ENCODE data around the gene CLASP1. TPM values are rescaled to one million over a fixed set of nuclear protein-coding genes. Genes with fewer than 3 reads are reported as not detected.

The CLASP1 gene
- polyA plus RNA-seq, 10 donors = 44.5 to 75.7 (median 54.0) TPM

DNA sequence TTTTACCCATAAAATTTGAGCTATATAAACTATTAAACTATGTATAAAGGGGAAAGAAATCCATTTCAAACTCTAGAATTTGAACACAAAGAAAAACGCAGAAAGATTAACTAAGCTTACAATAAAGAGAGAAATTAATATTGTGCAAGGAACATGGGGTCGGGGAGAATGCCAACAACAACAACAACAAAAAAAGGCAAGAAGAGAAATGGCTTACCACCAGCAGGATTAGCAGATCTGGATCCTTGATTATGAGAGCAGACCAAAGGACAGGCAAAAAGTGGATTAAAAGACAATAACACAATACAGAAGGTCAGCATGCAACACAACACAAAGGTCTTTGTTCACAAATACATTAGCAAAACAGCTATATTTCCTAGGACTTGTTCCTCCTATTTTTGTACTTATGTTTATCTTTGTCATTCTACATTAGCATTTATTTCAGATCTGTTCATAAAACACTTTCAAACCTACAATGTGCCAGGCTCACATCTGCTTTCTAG, 222.0 kb downstream of the CLASP1 start:
- DNase-seq = no peak

DNA sequence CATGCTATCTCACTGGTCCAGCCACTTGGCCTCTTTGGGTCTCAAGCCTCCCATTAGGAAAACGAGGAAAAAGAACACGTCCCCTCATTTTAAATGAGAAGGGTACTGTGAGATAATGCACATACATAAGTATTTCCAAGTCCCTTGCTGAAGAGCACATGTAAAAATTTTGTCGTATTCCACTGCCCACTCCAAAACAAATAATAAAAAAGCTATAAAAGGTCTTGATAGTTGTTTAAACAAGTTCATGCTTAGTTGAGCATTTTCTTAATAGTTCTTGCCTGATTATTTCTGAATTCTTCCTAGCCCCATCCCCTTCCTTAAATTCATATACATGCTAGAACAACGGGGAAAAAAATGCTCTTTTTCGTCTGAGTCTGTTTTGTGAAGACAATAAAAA, 228.8 kb downstream of the CLASP1 start:
- DNase-seq = no peak

DNA sequence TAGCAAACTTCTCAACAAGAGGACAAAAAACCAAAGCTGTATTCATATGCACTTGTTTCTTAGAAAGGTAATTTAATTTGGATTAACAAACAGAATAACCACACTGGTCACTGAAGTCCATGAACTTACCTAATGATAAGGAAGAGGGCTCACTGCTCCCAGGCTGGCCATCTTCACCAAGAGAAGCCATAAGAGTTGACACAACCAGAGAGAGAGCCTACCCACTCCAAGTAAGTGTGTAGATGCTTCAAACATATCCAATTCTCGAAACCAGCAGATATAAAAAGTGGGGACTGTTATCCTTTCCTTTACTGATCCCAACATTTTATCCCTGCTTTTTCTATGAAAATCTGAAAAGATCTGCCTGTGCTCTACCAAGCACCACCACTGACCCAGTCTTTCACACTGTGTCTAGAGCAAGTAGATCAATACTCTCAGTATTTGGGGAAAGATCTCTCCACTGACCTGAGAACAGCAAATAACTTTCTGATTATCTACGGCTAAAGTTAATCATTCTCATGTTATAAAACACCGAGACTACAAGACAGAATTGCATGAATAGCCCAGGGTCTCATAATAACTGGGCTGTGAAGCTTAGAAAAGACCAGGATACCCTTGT, 230.1 kb downstream of the CLASP1 start:
- no peak for DNase-seq

DNA sequence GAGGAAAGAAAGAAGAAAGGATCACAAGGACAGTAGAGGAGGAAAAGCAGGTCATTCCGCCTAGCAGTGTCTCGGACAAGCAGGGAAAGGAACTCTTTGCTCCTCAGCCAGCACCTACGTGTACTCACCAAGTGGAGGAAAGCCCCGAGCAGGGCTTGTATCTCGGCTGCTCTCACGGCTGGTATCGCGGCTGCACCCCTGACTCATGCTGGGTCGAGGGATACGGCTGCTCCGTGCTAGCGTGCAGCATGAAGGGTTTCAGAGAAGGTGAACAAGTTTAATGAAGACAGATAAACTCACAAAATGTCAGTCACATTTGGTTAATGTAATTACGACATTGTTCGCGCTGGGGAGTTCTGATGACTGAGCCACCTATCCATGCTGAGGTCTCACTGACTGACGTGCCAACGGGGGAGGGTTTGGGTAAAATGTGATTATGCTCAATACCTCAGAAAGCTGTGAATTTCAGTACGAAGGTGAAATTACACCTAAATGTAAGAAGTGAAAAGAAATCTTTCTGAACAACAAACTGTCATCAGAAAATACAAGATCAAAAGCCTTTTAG, 230.7 kb downstream of the CLASP1 start:
- DNase-seq = no peak

DNA sequence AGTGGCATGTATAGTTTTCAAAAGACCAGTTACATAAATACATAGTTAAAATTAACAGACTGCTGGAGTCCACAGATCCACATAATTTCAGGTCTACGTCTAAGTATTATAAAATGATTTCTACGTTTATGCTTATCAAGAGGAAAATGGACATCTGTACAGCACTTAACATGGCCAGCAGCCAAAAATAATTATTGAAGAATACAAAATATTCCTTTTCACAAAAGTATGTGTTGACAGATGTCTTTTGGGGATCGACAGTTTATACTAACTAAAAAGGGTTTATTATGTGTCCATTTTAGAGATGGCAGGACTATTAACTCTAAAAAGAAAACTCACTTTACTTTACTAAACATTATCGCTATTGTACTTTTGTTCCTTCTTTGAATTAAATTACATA, 231.4 kb downstream of the CLASP1 start:
- DNase-seq = no peak

DNA sequence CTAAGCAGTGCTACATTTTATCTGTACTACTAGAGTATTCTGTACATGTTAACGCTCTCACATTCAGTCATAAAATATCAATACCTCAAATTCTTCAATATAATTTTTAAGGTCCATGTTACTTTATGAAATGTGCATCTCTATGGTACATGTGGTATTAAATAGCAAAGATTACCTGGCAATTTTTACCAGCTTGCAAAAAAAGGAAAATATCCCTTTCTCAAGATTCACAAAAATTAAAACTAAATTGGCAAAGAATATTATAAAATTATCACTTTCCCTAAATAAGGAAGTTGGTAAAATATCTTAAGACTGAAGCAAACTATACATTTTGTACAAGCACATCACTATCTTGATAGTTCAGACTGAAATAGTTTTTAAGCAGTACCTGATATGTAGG, 233.5 kb downstream of the CLASP1 start:
- DNase-seq = no peak

DNA sequence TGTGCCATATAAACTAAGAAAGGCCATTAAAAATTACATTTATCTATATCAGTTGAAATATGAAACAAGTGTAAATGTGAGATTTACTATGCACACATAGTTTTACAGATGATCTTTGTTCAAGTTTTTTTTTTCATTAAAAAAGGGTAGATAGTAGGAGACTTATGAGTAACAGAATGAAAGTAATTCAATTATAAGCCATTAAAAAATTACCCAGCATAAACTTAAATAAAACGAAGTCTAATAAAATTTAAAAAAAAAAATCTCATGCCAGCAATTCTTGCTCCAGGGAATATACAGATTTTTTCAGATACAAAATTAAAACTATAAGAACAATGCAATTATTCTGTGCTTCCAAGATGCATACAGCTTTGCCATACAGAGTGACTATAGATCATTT, 236.9 kb downstream of the CLASP1 start:
- no peak for DNase-seq

DNA sequence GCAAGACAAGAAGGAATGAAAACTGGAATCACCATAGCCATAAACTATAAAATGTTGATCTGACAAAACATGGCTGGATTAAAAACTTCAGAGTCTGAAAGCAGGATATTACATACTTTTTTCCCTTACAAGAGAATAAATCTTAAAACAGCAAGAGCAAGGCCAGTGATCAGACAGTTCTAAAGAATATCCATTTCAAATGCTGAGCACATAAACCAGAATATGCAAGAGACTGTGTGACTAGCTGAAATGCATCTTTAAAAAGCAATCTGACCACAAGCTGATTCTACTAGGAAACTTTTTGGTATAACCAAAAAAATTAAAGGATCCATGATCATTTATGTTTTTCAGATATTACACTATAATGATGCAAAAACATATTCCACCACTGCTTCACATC, 239.3 kb downstream of the CLASP1 start:
- DNase-seq = no peak

DNA sequence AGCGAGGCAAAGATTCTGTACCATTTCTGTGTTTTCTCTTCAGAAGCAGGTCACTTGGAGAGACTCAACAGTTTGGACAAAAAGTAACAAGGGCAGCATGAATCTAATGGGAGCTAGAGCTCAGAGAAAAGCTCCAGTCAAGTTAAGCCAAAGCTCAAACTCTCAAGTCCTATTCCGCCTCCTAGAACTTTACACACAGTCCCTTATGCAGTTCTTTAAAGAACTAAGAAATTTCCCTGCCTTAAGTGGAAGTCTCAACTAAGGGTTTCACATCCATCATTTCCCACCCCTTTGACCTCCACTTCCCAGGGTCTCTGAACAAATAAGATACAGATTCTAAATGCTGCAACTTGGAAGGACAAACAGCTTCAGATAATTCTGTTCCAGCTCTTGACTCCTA, 239.9 kb downstream of the CLASP1 start:
- no peak for DNase-seq

DNA sequence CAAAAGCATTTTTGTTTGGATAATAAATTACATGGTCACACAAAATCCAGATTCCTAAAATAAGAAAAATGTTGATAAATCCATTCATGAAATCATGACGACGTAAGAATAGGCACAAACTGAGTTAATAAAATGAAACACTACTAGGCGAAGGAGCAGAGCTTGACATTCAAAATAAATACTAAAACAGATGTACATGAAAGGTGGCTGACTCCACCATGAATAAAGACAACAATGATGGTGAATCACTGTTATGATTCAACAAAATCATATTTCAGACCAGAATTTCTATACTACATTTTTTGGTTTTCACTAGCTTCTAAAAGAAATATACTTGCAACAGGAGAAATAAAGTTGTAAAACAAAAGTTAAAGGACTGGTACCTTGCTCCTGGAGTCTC, 240.6 kb downstream of the CLASP1 start:
- DNase-seq = no peak

DNA sequence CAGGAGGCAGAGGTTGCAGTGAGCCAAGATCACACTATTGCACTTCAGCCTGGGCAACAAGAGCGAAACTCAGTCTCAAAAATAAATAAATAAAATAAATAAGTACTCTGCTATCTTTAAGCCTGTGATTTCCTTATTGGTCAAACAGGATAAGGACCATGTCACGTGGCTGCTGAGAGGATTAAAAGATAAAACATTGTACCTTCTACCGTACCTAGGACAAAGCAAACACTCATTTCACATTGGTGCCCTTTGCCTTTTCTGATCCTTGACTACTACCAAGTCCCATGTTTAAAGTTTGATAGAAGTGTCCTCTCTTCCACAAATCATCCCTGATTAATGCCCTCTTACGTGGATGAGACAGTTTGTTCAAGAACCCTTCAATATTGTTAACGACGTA, 244.0 kb downstream of the CLASP1 start:
- no peak for DNase-seq

DNA sequence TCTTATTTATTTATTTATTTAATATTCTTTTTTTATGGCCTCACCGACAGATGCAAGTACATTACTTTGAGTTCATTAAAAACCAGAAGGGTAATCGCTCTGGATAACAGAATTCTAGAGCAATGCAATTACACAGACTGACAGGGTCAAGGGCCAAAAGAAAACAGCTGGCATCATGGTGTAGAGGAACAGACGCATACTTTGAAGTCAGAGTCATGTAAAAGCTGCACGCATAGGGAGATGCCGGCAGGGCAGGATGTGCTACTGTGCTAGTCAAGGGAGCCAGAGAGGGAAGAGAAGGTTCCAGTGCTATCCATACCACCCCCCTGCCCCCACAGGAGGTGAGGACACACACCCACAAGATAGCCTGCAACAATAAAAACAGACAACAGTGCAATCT, 249.1 kb downstream of the CLASP1 start:
- DNase-seq = no peak

DNA sequence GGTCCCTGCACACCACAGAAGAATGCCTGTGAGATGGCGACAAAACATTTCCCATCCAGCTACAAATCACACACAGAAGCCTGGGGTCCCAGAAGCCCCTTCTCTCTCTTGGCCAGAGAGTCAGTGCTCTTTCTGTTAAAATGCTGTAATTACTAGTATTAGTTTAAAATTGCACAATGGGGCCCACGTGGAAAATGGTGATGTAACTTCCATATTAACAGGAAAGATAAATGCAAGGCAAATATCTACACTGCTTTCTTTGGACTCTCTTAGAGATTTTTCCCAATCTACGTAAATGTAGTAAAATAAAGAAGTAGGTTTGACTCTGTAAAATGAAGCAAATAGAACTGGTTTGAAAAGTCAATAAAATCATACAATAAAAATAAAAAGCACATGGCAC, 250.4 kb downstream of the CLASP1 start:
- no peak for DNase-seq

DNA sequence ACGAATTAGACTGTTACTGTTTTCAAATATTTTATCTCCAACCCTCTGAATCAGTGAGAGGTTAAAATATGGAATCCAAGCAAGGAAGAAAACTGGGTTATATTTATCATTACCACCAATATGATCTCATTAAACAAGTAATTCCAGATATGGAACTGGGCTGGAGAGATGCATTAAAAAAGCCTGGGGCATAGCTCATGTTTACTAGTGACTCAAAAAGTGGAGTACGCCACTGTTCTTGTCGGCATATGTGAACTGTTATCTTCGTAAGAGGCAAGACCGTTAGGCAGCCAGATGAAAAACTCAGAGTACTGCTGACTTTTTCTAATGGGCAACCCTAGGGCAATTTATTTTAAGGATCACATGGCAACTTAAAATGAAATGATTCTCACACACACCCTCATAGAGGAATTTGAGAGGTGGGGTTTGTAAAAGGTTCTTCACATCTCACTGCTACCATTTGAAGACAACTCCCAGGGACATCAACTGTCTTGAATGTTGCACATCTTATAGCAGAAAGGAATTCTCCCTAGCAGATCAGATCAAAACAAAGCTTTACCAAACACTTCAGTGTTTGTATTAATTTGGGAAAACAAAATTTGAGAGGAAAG, 259.1 kb downstream of the CLASP1 start:
- no peak for DNase-seq

DNA sequence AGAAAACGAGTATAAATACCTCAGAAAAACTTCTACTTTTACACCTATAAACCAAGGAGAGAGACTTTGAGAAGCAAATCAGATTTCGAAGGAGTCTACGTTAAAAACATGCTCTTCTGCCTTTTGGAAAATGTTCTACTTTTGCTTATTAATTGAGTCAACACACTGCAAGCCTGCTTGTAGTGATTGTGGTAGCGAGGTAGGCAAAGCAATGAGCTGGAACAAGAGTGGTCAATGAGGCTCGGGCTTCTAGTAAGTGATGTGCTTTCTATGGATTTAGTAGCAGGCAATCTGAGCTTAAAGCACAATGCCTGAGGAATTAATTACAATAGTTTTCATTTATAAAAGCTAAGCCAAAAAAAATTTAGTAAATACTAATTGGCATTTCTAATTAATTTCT, 260.9 kb downstream of the CLASP1 start:
- no peak for DNase-seq

DNA sequence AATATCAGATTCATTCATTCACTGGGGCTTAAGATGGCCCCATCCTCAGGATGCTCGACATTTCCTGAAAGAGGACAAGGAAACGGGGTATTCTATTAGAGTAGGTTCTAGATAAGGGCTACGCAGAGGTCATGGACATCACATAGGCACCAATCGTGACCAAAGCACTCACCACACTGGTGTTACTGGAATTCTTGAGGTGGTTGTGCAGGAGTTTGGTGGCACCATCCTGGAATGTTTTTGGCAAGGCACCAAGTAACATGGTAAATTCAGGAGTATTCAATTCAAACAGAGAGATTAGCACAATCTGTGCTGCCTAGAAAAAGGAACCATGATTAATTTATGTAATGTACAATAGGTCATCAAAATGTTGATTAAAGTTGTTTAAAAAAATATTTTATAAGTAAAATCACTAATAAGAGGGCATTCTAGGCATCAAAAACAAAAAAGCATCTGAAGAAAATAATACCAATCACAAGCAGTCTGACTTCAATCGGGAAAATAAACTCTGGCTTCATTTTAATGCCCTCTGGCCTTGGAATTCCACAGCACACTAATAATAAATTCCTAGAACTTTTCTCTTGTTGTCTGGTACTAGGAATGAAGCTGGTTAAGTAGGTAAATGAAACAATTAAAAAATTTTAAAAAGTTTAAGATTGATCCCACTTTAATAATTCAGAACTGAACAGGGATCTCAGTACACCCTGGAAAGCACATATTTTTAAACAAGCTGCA, 261.5 kb downstream of the CLASP1 start:
- no peak for DNase-seq

DNA sequence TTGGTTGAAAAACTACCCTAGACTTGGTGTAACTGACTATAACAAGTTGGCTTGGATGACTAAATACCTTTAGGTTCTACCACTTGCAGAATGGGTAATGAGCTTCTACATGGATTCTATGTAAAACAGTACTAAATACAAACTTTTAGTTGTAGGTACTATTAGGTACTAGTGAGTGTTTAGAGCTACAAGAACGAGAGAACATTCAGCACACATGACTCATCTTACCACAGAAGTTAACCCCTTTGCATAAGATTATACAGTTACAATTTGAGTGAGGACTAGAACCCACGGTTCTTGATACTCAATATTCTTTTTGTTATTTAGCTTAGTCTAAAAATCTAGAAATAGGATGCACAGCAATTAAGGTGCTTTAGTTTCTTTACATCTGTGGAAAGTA, 262.6 kb downstream of the CLASP1 start:
- DNase-seq = no peak

DNA sequence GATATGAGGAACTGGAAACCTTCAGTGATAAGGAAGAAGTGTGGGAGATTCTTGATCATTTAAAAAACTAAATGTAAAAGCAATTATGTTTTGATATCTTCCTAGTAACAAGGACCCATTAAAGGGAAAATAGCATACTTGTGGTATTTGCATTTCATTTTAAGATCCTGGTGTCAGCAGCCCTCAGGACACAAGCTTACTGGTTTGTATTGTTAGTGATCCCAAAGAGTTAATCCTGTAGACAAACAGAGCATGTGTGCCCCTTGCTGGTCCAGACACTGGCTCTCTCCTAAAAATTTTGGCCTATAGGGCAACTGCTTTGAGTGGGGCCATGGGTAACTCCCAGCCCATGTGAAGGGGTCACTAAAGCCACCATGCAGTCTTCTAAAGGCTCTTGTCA, 263.2 kb downstream of the CLASP1 start:
- DNase-seq = no peak

DNA sequence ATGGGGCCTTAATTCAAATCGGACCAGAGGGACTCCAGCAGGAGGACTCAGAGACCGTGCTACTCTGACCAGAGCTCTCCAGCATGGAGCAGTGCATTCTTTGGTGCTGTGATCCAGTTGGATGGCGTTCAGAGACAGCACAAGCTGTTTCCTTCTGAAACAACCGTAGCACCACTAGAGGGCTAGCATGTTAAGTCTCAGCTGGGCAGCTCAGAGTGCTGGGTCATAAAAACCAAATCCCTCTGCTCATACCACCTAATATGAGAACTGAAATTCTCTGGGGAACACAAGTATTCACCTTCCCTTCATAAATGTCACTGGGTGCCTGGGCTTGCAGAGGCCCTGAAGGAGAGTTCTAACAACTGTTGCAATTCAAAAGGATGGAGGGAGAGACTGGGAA, 266.5 kb downstream of the CLASP1 start:
- DNase-seq = no peak

DNA sequence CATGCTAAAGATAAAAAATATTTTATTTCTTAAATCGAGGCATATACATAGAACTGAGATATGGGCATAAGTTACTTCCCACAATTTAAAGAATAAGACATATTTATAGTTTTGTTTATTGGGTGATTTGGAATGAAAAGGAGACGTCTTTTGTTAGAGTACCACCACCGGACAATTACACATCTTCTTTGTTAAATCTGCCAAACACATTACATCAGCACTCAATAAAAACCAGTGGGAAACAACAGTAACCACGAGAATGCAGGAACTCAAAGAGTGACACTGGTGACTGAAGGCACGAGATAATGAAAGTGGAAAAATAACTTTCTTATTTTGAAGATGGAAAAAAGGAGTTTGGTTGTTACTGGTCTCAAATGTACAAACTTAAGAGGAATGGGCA, 271.6 kb downstream of the CLASP1 start:
- no peak for DNase-seq

DNA sequence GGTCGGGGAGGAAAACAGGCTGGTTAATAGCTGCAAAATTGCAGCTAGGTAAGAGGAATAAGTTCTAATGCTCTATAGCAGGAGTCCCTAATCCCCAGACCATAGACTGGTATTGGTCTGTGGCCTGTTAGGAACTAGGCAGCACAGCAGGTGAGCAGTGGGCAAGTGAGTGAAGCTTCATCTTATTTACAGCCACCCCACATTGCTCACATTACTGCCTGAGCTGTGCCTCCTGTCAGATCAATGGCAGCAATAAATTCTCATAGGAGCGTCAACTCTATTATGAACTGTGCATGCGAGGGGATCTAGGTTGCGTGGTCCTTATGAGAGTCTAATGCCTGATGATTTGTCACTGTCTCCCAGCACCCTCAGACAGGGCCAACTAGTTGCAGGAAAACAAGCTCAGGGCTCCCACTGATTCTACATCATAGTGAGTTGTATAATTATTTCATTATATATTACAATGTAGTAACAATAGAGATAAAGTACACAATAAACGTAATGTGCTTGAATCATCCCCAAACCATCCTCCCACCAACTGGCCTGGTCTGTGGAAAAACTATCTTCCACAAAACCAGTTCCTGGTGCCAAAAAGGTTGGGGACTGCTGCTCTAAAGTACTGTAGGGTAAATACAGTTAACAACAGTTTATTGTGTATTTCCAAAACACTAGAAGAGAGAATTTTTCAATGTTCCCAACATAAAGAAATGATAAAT, 272.6 kb downstream of the CLASP1 start:
- no peak for DNase-seq

DNA sequence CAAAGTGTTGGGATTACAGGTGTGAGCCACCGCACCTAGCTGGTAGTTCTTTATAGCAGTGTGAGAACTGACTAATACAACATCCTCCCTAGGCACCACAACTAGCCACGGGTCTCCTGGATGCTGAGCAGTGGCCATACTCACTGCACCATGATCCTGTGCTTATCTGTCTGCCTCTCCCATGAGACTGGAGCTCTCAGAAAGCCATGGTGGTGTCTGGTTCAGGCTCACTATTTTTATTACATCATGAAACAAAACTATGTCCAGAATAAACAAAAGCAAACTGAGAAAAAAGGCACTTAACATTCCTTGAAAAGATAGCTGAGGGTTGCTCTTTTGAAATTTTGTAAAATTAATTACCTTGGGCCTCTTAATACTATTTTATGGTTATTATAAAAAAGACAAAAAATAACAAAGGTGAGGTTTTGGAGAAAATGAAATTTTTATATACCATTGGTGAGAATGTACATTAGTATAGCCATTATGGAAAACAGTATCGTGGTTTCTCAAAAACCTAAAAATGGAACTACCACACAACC, 273.6 kb downstream of the CLASP1 start:
- no peak for DNase-seq
